Fibroblast of the aortic adventitia (primary cell): ENCODE measurements around the gene PQBP1. TPM values are rescaled to one million over a fixed set of nuclear protein-coding genes. Genes with fewer than 3 reads are reported as not detected.

Source experiments
- DNase-seq: peaks from one replicate; pipeline ENCODE4 v3.0.0-alpha.2; 2010; ENCODE audit warnings: low read depth
- H3K4me3 ChIP-seq: 2 replicates; pipeline ENCODE4 v1.5.1; 2011; ENCODE audit warnings: low read depth, mild to moderate bottlenecking, control low read depth, low read length, moderate library complexity
- CTCF ChIP-seq: IDR thresholded peaks from 2 replicates; pipeline ENCODE4 v1.5.1; 2011; ENCODE audit warnings: mild to moderate bottlenecking, low read length, control low read depth, inconsistent platforms; ENCODE audit not compliant: insufficient read depth
- total RNA-seq: library from RNA; depleted of rRNA; stranded (reverse); fragments of >200 nt; gene quantifications from 2 replicates; pipeline ENCODE4 v1.2.3, GENCODE V29; 2012; ENCODE audit warnings: low replicate concordance

Gene PQBP1
- total RNA-seq, 1 donor = 35.4 TPM

DNA sequence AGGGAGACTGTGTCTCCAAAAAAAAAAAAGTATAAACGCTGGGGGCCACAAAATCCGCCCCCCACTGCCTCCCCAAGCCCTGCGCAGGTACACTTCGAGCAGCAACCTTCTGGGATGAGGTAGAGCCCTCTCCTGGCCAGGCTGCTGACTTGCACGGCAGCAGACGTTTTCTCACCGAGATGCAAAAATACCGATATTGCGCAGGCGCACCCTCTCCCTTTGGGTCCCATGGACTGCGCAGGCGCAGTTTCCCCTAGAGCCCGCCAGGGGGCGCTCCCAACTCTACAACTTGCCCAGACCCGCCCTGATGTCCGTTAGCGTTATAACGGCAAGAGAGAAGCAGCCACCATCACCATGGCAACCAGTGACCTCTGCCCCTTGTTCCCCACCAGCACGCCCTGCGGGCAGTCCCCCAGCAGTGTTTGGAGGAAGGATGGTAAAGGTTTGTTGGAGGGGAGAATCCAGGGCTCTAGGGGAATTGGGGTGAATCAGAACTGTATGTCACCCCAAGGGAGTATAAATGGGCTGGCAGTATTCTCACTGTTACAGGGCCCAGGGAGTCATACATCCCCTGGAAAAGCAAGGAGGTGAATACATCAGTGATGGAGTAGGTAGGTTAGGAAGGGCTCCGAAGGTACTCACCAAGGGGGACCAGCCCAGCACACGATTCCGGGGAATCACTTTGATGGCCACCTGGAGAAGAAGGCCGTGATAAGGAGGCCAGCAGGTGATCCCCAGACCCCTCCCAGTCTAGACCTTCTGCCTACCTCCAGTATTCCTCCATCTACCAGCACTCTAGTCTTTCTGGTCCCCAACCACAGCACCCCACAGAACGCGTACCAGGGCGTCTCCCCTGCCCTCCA, 19.6 kb downstream of the PQBP1 start:
- H3K4me3 ChIP-seq = no peak overlapping the region
- peak; percentile 81 for TF ChIP-seq CTCF
- peak; percentile 86 for DNase-seq

GRCh38 chrX:48918301-48918642, 20.5 kb downstream of the PQBP1 start:
- no peak for DNase-seq
- TF ChIP-seq CTCF = no peak
- H3K4me3 ChIP-seq = peak overlapping the region; percentile 54

- TF ChIP-seq CTCF = no peak
- peak within 1 kb of the TSS; percentile 54 for H3K4me3 ChIP-seq
- peak; percentile 39 for DNase-seq
These were observed 21.1 kb downstream of the PQBP1 start, which contains the start of gene PIM2 for GRCh38 chrX:48918643-48919340. Gene PIM2, minus strand, starts transcription at chrX:48919024. Its CDS starts 190 bp downstream, at chrX:48918834.

DNA sequence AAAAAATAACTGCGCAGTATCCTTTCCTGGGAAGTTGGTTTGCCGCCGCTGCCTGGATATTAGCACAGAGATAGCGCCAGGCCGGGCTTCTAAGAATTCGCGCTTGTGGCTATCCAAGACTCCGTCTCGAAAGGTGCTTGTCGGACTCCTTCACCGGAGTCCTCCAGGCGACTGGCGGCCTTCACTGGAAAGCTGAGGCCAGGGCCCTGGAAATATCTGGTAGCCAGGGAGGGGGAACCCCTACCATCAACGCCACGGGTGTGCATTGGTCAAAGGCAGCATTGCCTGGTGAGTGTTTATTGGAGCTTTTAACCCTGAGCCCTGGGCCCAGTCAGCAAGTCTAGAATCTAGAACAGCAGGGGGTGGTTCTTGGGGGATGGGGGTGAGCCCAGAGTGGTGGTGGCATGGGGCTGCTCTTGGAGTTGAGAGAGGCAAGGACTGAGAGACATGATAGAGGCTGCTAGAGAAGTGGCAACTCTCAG, 21.7 kb downstream of the PQBP1 start:
- no peak for TF ChIP-seq CTCF
- DNase-seq = no peak
- H3K4me3 ChIP-seq = no peak overlapping the region

GRCh38 chrX:48919947-48920717, 22.4 kb downstream of the PQBP1 start:
- DNase-seq = no peak
- H3K4me3 ChIP-seq = no peak overlapping the region
- no peak for TF ChIP-seq CTCF

DNA sequence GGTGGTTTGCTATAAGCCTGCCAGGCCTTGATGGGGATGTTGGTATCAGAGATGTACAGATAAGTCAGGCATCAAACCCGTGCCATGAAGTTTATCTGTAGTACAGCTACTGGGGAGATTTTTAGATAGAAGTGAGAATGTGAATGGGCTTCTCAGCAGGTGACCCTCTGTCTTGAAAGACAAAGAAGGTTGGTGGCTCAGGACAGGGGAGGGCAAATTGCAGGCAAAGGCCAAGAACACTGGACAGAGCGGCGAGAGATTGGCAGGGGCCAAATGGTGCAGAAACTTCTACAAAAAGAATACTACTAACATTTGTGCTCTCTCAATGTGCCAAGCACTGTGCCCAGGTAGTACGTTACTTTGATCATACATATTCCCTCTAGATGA, 23.0 kb downstream of the PQBP1 start:
- no peak for TF ChIP-seq CTCF
- no peak for DNase-seq
- no peak overlapping the region for H3K4me3 ChIP-seq
